ENCODE measurements around the gene PGBD5. TPM values are rescaled to one million over a fixed set of nuclear protein-coding genes. Genes with fewer than 3 reads are reported as not detected.
A peak's percentile ranks its signal among the peaks of the same experiment; 100 is the strongest.

The PGBD5 gene
- total RNA-seq, 1 donor from 2014 or later: 8.7 TPM

GRCh38 chr1:230300322-230301301, 125.5 kb downstream of the PGBD5 start:
- Mint-ChIP-seq H3K9me3 (no peaks in the 10 kb centered on the region), H3K4me1 (ENCODE audit: unreplicated experiment) (no peaks in the 10 kb centered on the region), H3K27me3 (peaks cover 7% of the 10 kb centered on the region), H3K4me3 (no peak overlapping the region), H3K27ac (no peak overlapping the region), H3K36me3 (no peaks in the 10 kb centered on the region)
- no peak for TF ChIP-seq CTCF (conservative IDR thresholded peaks at IDR 0.05)
- no peak for DNase-seq (ENCODE audit: extremely low spot score, unreplicated experiment)

- H3K27ac Mint-ChIP-seq: no peak overlapping the region
- TF ChIP-seq CTCF (conservative IDR thresholded peaks at IDR 0.05): no peak
- peaks cover 18% of the 10 kb centered on the region for H3K27me3 Mint-ChIP-seq
- no peaks in the 10 kb centered on the region for H3K9me3 Mint-ChIP-seq
- H3K4me3 Mint-ChIP-seq: peak overlapping the region; percentile 30
- no peak for DNase-seq (ENCODE audit: extremely low spot score, unreplicated experiment)
- H3K36me3 Mint-ChIP-seq: no peaks in the 10 kb centered on the region
- H3K4me1 Mint-ChIP-seq (ENCODE audit: unreplicated experiment): no peaks in the 10 kb centered on the region
Observed at GRCh38 chr1:230299191-230300006, 126.7 kb downstream of the PGBD5 start.

GRCh38 chr1:230295367-230295766, 130.8 kb downstream of the PGBD5 start:
- Mint-ChIP-seq H3K27me3 (peaks cover 45% of the 10 kb centered on the region), H3K27ac (no peak overlapping the region), H3K4me3 (no peak overlapping the region), H3K9me3 (no peaks in the 10 kb centered on the region), H3K36me3 (no peaks in the 10 kb centered on the region), H3K4me1 (ENCODE audit: unreplicated experiment) (peaks cover 9% of the 10 kb centered on the region)
- TF ChIP-seq CTCF (conservative IDR thresholded peaks at IDR 0.05): no peak
- DNase-seq (ENCODE audit: extremely low spot score, unreplicated experiment): no peak

- TF ChIP-seq CTCF (conservative IDR thresholded peaks at IDR 0.05): no peak
- no peak for DNase-seq (ENCODE audit: extremely low spot score, unreplicated experiment)
- no peaks in the 10 kb centered on the region for H3K9me3 Mint-ChIP-seq
- H3K27me3 Mint-ChIP-seq: peaks cover 48% of the 10 kb centered on the region
- H3K4me1 Mint-ChIP-seq (ENCODE audit: unreplicated experiment): peaks cover 9% of the 10 kb centered on the region
- no peak overlapping the region for H3K27ac Mint-ChIP-seq
- H3K4me3 Mint-ChIP-seq: no peak overlapping the region
- no peaks in the 10 kb centered on the region for H3K36me3 Mint-ChIP-seq
Observed at GRCh38 chr1:230293390-230293700, 132.8 kb downstream of the PGBD5 start.

GRCh38 chr1:230292689-230293389, 133.3 kb downstream of the PGBD5 start:
- peaks cover 9% of the 10 kb centered on the region for H3K4me1 Mint-ChIP-seq (ENCODE audit: unreplicated experiment)
- TF ChIP-seq CTCF (conservative IDR thresholded peaks at IDR 0.05): no peak
- no peaks in the 10 kb centered on the region for H3K9me3 Mint-ChIP-seq
- no peaks in the 10 kb centered on the region for H3K36me3 Mint-ChIP-seq
- H3K27me3 Mint-ChIP-seq: peaks cover 53% of the 10 kb centered on the region
- H3K27ac Mint-ChIP-seq: no peak overlapping the region
- H3K4me3 Mint-ChIP-seq: no peak overlapping the region
- no peak for DNase-seq (ENCODE audit: extremely low spot score, unreplicated experiment)

Data from type B pancreatic cell (in vitro differentiated cells).